Measurements from ENCODE around the gene ASTE1.
"Not testable (repeated sequence)": the region's sequence is repeated elsewhere in the genome, so short reads cannot be mapped to it uniquely, and the experiment has no call there.

ASTE1 gene

DNA sequence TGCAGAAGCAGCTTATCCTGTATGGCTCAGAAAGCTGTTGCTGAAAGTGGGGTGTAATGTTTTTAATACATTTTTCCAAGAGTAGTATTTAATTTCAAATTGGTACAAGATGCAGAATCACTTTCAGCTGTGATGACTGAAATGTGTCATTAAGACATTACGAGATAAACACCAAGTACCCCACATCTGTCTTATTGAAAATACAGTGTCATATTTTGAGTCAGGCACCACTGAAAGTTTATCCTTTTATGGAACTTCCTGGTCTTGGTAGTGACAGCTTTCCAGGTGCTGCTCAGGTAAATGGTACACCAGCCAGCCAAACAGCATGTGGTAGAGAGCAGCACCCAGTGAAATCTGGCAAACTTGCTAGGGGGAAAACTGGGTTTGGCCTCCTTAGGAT lies 16.9 kb downstream of the ASTE1 start:
- DNase-seq (ENCODE audit: low spot score): no peak

DNA sequence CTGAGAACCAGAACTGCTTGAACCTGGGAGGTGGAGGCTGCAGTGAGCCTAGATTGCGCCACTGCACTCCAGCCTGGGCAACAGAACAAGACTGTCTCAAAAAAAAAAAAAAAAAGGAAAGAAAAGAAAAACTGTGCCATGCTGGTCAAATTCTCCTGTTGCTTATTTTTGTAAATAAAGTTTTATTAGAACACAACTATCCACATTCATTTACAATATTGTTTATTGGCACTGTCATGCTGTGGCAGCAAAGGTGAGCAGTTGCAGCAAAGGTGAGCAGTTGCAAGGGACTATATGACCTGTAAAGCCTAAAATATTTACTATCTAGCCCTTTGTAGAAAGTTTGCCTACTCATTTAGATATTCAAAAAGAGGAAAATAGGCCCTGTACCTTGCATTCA lies 18.3 kb downstream of the ASTE1 start:
- DNase-seq (ENCODE audit: low spot score): no peak

DNA sequence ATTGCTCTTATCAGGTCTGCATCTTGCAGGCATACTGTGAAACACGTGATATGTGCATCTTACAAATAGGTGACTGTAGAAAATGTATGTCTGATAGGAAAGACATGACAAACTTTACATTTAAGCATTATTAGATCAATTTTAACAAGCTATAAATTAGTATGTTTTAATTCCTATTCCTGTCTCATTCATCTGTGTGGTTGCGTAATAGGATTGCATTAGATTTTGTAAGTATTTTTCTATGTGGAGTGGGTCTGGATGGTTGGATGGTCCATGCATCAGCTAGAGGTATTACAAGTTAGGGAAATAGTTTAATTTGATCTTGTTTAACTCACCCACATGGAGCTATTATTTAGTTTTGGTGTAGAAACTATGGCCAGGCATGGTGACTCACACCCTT lies 18.8 kb downstream of the ASTE1 start:
- no peak for DNase-seq (ENCODE audit: low spot score)

DNA sequence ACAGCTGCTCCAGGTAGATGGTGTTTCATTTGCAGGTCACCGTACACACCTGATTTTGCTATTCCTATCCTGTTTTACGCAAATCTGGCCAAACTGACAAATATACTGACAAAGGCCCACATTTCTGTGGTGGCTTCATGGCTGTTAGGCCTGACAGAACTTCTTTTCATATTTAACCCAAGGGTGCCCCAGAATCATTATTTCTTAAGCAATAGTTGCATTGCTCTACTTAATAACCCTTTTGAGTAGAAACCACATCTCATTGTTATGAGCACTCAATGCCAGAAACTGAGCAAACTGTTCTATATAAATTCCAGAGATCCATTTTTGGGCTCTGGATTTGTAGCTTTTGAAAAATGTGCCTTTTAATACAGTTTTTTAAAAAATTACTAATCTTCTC lies 19.4 kb downstream of the ASTE1 start:
- DNase-seq (ENCODE audit: low spot score): no peak

DNA sequence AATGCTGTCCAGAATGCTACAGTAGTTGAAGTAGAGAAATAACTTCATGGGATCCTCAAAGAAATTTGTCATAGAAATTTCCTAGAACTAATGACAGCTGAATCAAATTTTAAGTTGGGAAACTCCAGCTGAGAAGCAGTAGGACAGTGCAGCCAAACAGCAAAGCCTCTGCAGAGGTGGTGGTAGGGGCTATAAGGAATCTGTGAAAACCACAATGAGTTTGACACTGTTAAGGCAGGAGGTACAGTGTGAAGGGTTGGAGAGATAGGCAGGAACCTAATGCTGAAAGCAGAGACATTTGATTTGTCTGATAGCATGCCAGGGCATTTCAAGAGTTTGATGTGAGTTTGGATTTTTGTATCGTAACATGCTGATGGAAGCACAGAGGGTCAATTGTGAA lies 22.0 kb downstream of the ASTE1 start:
- peak; percentile 18 for DNase-seq (ENCODE audit: low spot score)

DNA sequence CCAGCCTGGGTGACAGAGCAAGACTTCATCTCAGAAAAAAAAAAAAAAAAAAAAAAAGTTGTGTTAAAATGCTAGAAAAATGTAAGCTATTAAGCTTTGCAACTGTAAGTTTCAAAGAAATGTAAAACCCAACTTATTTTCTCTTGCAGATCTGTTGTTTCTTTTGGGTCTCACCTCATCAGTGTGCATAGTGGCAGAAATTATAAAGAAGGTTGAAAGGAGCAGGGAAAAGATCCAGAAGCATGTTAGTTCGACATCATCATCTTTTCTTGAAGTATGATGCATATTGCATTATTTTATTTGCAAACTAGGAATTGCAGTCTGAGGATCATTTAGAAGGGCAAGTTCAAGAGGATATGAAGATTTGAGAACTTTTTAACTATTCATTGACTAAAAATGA lies 25.6 kb downstream of the ASTE1 start:
- no peak for DNase-seq (ENCODE audit: low spot score)

DNA sequence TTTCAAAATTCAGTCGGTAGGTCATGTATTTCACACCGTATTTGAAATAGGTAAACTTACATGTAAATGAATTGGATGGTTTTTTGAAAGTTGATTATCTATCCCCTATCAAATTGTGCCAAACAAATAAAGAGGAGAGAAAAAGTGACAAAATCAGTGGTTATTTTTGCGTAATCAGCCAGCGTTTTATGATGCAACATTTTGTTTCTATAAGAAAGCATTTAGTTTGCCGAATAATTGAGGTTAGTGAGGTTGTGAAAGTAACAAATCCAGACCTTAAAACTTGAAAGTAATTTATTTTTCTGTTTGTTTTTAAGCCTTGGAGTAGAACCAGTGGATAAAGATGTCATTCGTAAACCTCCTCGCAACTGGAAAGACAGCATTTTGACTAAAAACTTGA lies 29.3 kb downstream of the ASTE1 start:
- DNase-seq (ENCODE audit: low spot score): no peak

DNA sequence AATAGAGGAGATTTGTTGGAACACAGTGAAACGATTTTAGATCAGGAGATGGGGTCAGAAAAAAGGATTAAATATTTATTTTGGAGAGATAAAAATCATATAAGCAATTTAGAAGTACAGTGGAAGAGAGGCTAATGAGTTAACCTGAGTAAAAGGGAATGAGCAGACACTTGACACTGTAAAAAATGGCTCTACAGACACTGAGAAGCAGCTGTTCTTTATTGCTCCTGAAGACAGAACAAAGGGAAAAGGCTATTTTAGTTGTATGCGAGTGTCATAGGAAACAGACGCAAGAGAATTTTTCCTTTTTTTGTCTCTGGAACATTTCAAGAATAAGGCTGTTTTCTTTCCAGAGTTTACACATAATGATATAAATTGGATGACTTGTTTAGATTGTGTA lies 34.3 kb downstream of the ASTE1 start:
- no peak for DNase-seq (ENCODE audit: low spot score)

DNA sequence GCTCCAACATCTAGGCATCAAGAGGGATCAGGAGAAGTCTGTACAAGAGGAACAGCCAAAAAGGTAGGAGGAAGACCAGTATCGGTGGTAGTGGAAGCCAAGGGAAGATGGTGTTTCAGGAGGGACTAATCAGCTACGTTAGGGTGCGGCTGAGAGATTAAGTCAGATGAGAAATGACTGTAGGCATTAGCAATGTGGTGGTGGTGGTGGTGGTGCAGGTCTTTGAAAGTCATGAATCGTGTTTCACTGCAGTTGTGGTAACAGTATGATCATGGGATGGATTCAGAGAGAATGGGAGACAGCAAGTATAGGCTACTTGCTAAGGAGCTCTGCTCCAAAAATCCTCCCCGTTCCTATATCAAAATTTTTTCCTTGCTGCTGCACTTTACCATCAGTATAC lies 35.5 kb downstream of the ASTE1 start:
- DNase-seq (ENCODE audit: low spot score): no peak

DNA sequence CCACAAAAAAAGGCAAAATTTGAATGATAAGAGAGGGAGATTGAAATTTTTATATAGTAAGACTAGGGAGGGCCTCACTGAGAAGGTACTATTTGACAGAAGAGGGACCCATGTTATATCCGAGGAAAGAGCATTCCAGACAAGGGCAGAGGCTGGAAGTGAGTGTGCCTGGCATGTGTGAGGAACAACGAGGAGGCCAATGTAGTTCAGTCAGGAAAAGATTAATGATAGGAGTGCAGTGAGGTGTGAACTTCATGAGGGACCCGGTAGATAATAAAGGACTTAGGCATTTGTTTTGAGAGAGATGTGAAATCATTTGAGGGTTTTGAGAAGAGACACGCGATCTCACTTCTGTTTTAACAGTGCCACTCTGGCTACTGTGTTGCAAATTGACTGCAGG lies 36.3 kb downstream of the ASTE1 start:
- no peak for DNase-seq (ENCODE audit: low spot score)

DNA sequence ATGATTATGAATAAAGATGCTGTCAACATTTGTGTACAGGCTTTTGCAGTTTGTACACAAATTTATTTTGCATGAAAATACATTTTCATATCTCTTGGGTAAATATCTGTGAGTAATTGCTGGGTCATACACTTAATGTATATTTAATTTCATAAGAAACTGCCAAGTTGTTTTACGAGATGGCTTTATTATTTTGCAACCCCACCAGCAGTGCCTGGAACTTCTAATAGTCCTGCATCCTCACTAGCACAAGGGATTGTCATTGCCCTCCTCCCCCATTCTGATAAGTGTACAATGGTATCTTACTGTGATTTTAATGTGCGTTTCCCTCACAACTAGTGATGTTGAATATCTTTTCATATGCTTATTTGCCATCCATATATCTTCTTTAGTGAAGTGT lies 45.2 kb downstream of the ASTE1 start:
- DNase-seq (ENCODE audit: low spot score): no peak

DNA sequence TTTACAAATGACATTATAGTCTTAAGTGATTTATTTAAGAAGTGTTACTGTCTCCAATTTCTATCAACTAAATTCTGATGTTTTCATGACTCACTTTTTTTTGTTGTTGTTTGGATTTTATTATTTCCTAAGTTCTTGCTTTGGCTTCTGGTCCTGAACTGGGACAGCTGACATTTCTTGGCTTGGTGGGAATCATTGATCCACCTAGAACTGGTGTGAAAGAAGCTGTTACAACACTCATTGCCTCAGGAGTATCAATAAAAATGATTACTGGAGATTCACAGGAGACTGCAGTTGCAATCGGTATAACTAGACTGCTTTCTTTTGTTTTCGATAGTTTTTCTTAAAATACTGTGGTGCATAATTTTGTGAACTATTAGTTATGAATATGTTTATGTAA lies 47.5 kb downstream of the ASTE1 start:
- DNase-seq (ENCODE audit: low spot score): no peak

DNA sequence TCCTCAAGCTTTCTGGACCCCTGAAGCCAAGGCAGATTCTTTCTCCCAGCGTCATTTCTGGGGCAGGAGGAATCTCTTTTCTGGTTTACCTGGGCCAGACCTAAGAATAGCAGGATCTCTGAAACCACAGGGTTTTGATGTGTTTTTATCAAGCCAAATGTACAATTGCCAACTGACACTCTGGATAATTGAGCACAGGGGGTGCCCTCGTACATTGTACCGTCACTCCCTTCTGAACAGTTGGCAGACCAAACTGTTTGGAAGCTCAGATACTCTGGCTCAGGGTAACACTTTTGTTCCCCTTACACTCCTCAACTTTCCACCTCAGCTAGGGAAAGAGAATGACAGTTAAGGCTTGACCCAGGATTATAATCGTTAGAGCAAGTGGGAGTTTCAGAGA lies 49.9 kb downstream of the ASTE1 start:
- no peak for DNase-seq (ENCODE audit: low spot score)

DNA sequence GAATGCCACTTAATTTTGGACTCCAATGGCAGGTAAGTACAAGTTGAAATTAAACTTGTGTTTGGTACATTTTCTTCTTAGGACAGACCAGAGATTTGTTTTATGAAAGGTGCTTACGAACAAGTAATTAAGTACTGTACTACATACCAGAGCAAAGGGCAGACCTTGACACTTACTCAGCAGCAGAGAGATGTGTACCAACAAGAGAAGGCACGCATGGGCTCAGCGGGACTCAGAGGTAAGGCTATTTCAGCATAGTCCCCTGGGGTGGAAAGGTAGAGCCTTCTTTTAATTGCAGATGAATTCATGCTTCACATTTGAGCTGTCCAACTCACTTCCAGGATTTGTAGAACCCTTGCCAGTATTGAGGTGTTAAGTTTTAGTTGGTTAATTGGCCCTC lies 51.4 kb downstream of the ASTE1 start:
- DNase-seq (ENCODE audit: low spot score): no peak

DNA sequence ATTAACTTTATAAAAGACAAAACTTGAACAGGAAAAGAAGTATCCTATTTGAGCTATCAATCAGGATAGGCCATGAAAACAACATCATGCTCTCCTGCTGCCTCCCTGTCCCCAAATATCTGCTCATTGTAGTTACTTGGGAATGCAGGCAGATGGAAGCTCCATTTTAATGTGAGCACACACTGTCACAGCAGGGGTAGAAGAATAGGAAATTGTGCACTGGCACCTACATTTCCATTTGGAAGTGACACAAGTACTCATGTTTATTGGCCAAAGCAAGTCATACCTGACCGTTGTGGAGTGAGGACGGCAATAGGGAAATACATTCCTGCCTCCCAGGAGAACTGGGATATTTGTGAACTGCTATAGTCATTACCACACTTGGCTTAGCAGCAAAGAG lies 52.4 kb downstream of the ASTE1 start:
- DNase-seq (ENCODE audit: low spot score): no peak

DNA sequence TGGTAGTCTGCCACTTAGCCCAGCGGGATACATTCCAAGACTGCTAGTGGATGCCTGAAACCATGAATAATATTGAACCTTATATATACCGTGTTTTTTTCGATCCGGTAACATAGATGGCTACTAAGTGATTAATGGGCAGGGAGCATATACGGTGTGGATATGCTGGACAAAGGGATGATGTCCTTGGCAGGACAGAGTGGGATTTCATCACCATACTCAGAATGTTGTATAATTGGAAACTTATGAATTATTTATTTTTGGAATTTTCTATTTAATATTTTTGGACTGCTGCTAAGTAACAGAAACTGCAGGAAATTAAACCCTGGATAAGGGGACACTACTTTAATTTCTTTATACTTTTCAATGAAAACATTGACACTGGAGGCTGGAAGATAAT lies 53.2 kb downstream of the ASTE1 start:
- DNase-seq (ENCODE audit: low spot score): no peak

DNA sequence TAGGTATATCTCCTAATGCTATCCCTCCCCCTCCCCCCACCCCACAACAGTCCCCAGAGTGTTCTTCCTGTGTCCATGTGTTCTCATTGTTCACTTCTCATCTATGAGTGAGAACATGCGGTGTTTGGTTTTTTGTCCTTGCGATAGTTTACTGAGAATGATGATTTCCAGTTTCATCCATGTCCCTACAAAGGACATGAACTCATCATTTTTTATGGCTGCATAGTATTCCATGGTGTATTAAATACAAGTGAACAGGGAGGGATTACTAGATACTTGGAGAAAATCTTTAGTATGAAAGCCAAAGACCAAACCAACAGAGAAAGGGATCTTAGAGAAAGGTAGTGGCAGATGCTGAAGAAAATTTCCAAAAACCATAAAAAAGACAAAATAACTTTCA lies 54.0 kb downstream of the ASTE1 start:
- not testable (repeated sequence) for DNase-seq (ENCODE audit: low spot score)

DNA sequence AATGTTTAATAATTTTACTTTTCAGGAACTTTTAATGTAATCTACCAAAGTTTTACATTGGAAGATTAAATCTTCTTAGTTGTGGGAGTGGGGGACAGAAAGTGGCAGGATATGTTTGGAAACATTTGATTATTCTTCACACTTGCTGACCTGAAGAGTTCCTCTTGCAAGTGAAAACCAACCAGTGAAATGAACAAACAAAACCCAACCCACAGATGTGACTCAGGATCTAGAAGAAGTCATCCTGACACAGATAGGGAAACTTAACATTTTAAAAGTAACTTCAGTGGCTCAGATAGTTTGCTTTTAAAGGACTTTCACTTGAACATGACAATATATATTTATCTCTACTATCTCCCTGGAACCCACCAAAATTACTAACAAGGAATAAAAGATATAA lies 55.4 kb downstream of the ASTE1 start:
- DNase-seq (ENCODE audit: low spot score): no peak

DNA sequence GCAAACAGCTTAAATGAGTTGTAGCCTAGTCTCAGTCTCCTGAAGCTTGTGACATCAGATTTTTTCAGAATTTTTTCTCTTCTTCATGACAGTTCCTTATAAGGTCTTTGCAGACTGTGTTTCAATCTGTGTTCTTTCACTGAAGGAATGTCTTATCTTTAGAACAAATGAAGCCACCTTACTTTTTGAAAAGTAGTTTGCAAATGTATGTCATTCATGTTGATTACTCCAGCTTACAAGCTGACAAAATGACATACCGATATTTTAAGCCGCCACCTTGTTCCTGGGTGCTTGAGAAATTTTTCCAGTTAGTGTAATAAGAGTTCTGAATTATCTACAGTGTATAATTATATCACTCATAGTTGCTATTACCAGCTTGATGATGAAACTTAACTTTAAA lies 57.0 kb downstream of the ASTE1 start:
- DNase-seq (ENCODE audit: low spot score): no peak

DNA sequence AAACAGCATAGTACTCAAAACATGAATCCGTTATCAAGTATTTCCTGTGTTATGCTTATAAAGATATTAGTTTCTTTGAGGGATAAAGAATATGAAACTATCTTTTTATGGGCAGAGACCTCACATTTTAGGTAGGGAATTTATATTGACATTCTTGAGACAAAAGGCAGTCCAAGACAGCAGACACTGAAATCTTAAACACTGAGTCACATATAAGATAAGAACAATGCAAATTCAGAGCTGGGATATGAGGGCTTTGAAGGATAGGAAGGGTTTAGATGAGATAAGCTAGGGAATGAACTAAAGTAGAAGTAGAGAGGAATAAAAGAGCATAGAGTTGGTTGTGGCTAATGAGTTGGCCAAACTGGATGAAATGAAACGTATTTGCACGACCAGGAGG lies 58.4 kb downstream of the ASTE1 start:
- no peak for DNase-seq (ENCODE audit: low spot score)

DNA sequence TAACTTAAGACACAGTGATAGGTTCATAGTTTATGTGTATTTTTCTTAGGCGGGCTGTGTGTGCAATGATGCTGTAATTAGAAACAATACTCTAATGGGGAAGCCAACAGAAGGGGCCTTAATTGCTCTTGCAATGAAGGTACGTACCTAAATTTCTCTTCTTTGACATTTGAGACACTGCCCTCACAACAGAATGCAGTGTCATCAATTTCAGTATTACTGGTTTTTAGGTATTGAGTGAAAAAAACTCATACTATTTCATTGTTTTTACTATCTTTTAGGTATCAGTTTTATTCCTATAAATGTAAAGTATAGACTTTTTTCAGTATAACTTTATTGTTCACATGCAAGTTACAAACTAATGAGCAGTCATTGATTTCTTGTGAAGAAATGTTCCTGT lies 59.3 kb downstream of the ASTE1 start:
- DNase-seq (ENCODE audit: low spot score): no peak

DNA sequence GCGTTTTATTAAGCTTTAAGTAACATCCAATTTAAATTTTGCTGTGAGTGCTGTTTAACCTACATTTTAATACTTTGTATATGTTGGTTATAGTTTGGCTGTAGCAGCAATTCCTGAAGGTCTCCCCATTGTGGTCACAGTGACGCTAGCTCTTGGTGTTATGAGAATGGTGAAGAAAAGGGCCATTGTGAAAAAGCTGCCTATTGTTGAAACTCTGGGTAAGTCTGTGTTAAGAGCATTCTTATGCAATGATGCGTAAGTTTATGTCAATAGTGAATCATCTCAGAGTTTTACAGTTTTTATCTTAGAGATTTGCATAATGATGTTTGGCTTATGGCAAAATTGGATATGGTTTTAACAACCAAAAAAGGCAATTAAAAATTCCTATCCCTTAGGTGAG lies 62.7 kb downstream of the ASTE1 start:
- DNase-seq (ENCODE audit: low spot score): no peak
